GM21360 (cell line): ENCODE measurements around the gene MCAT.

Source experiments
- ATAC-seq: cut with Tn5 transposase; IDR thresholded peaks from one replicate; pipeline ENCODE4 v1.9.1; 2021; ENCODE audit warnings: mild to moderate bottlenecking, moderate library complexity; ENCODE audit not compliant: unreplicated experiment

Gene MCAT

DNA sequence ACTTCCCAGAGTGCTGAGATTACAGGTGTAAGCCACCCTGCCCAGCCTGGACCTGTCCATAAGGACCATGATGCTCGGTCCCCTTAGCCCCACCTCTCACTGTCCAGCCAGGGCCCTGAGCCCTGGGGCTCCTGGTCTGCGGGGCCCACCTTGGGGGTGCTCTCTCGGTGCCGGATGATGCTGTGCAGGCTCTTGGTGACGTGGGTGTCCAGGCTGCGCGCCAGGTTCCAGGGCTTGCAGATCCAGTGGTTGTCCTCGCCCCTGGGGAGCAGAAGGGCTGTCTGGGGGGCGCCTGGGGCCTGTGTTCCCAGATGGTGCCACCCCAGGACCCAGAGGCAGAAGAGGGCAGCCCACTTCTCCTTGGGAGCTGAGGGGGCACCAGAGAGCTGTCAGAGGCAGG lies 30.4 kb upstream of the MCAT start:
- ATAC-seq, result no peak

DNA sequence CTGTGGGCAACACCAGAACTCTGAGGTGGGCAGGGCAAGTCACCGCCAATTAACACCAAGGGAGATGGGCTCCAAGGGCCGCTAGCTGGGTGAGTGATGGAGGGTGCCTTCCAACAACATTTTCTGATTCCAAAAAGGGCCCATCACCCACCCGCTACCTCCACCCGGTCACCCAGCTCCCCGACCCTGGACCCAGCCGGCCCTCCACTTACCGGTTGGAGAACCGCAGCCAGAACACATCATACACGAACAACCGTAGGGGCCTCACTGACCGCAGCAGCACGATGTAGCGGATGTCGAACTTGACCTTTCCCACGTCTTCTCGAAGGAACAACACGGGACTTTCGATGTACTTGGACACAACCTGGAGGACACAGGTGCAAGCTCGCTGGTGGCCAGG lies 29.0 kb upstream of the MCAT start:
- no peak for ATAC-seq

DNA sequence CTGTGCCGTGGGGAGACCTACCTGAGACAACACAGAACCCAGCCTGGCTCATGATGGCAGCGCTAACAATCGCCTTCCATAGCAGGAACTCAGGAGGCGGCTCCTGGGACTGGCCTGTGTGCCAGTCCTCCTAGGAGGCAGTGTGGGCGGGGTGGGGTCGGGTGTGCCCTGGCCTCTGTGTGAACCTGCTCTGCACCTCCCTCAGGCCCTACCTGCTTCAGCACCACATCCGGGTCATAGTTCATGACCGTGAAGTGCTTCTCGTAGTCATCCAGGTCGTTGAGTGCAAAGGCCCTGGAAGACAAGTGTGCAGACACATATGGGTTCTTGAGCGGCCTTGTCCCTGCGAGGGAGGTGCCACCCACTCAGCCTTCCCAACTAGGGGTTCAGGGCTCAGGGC lies 28.4 kb upstream of the MCAT start:
- ATAC-seq, result no peak

GRCh38 chr22:43171019-43171491 lies 27.9 kb upstream of the MCAT start:
- ATAC-seq, result no peak

DNA sequence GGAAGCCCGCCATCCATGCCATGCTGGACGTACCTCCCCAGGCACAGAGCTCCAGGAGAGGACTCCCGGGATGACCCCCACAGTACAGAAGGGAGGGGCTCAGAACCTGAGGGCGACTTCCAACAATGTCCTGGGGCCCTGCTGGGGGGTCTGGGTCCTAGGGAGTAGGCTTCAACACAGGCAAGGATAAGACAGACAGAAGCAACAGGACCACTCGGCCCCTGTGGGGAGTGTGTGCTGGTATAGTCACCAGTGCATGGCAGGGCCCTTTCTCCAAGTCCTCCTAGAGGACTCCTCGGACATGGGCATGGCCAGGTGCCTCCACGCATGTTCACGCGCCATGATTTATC lies 26.9 kb upstream of the MCAT start:
- ATAC-seq, result no peak

DNA sequence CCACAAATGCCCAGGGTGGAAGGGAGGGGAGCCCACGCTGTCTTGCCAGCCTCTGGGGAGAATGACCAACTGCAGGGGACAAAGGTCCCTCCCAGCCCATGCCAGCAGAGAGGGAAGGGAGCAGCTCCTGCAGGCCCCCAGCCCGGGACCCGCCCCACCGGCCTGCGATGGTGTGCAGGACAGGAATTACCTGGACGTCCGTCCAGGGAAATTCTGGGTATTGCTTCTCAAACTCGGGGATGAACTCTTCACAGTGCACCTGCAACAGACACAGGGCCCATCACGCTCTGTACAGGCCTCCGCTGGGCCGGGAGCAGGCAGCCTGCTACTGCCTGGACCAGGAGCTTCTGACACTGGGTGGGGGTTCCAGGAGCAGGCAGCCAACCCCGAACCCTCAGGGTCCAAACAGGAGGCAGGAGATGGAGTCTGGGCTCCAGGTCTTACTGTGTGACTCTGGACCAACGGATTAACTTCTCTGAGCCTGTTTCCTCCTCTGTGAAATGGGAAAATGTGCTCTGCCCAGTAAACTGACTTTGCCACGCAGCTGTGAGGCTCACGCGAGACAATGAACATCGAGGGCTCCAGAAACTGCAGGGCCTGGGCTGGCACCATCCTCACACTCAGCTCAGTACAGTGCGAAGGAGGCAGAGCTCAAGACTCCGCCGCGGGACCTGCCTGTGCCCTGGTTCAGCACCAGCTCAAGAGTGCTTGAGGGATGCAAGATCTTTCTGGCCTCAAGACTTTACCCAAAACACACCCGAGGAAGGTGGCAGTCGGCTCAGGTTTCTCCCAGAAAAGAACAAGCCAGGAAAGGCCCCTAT lies 26.3 kb upstream of the MCAT start:
- ATAC-seq, result no peak

GRCh38 chr22:43168471-43169309 lies 25.5 kb upstream of the MCAT start:
- ATAC-seq, result no peak

- no peak for ATAC-seq
Measured at GRCh38 chr22:43167001-43167589, 23.9 kb upstream of the MCAT start.

- no peak for ATAC-seq
Measured at GRCh38 chr22:43166132-43166930, 23.1 kb upstream of the MCAT start.

DNA sequence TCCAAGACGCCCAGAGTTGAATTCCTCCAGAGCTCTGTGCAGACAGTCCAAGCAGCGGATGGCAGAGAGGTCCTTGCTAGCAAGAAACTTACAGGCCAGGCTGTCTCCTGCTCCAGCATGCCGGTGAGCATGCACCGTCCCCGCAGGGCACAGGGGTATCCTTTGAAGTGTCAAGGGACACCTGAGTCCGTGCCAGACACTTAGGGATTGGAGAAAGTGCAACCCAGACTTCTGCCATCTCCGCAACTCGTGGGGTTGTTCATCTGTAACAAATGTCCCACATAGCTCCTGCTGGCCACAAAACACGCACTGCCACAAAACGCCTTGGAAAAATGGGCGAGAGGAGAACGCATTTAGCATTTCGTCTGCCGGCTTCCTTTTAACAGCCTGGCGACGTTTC lies 21.4 kb upstream of the MCAT start:
- no peak for ATAC-seq

GRCh38 chr22:43163241-43163795 lies 20.1 kb upstream of the MCAT start:
- no peak for ATAC-seq

DNA sequence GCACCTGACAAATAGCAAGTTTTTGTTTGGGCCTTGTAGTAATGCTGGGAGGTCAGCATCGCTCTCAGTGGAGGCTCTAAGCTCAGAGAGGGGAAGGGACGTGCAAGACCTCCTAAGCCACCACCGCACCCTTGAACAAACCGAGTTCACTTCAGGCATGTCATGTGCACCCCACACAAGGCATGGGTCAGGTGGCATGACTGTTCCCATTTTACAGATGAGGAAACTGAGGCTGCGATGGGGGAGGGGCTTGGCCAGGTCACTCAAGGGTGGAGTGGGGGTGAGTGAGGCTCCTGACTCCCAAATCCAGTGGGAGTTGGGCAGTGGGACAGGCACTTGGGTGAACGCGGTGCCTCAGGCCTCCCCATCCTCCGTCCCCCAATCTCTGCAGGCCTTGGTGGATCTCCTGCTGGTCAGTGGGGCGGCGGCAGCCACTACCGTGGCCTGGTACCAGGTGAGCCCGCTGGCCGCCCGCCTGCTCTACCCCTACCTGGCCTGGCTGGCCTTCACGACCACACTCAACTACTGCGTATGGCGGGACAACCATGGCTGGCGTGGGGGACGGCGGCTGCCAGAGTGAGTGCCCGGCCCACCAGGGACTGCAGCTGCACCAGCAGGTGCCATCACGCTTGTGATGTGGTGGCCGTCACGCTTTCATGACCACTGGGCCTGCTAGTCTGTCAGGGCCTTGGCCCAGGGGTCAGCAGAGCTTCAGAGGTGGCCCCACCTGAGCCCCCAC lies 19.4 kb upstream of the MCAT start:
- no peak for ATAC-seq

DNA sequence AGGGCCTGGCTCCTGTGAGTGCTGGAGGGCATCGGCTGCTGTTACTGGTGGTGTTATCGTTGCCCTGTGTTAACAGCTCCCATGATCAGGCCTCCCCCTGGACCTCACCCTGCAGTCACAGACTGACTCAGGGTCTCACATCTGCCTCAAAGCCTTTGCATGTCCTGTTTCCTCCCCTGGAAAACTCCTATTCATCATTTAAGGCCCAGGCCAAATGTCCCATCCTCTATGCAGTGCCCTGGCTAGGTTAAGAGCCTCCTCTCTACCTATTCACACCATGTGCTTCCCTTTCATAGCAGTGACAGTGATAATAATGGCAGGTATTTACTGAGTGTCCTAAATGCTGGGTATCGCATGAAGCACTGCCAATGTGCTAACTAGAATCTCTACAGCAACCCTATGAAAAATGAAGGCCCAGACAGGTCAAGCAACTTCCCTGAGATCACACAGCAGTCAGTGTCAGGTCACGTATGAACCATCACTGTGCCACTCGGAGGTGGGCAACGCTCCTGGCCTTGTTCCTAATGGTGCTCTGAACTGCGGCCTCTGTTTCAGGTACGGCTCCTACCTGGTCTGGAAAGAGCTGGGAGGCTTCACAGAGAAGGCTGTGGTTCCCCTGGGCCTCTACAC lies 17.4 kb upstream of the MCAT start:
- ATAC-seq, result no peak

DNA sequence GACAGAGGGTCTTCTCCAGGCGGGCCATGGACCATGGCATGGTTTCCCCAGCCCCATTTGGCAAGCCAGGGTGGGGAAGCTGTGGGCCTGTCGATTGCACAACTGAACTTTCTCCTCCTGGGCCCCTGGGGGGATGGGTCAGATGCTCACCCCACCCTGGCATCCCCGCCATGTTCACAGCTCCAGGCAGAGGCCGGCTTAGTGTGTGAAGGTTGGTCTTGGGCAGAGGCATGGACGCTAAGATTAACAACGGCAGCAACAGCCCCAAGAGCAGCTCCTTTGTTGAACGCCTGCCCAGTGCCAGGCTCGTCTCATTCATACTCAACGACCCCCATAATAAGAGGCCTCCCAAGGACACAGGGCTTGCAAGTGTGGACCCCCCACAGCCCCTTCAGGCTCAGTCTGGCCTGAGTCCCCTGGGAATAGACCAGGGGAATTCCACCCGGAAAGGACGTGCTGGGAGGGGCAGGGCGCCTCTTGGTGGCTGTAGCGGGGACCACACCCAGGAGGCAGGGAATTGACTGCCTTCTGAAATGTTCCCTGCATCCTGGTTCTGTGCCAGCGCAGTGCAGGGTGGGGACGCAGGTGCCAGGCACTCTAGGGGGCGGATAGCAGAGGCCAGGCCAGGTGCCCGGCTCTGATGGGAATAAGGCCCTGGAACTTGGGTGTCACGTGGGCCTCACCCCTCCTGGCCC lies 16.4 kb upstream of the MCAT start:
- ATAC-seq, result no peak

- ATAC-seq, result no peak
Measured at GRCh38 chr22:43158778-43159483, 15.7 kb upstream of the MCAT start.

GRCh38 chr22:43157874-43158546 lies 14.8 kb upstream of the MCAT start:
- no peak for ATAC-seq

DNA sequence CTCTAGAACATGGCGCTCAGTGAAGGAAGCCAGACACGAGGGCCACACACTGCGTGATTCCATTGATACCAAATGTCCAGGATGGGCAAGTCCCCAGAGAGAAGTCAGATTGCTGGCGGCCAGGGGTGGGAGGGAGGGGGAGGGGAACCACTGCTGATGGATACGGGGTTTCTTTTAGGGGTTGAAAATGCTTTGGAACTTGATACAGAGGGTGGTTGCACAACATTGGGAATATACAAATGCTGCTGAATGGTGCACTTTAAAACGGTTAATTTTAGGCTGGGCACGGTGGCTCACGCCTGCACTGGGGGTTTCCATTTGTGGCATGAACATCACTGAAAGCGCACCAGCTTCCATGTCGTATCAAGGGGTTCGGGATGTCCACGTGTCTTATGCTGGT lies 13.2 kb upstream of the MCAT start:
- no peak for ATAC-seq

DNA sequence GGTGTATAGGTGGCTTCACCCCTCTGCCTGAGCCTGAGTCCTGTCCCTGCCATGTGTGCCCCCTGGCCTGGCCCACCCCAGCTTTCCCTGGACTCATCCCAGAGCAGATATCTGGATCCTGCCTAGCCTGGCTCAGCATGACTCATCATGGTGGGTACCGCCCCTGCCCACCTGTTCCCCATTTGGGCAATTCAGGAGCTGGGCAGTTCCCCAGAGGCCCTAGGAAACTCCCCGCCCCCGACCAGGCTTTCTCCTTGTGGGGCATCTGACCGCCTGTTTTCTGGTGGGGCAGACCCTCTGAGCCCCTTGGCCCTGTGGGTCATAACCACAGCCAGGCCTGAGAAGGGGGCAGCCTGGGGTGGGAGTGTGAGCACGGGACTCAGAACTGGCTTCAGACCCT lies 12.6 kb upstream of the MCAT start:
- ATAC-seq, result no peak
